K562 (cell line): ENCODE measurements around the gene FOS. TPM values are rescaled to one million over a fixed set of nuclear protein-coding genes. Genes with fewer than 3 reads are reported as not detected.

Experiments
- CTBP1 ChIP-seq: fragments of 450-650 bp; IDR thresholded peaks from 2 replicates; pipeline ENCODE4 v1.6.1; 2016; ENCODE audit warnings: borderline replicate concordance
- MAZ ChIP-seq, 2 experiments: fragments of 450-650 bp in 1 of 2; sonication (generic) in 1 of 2; formaldehyde crosslinking; IDR thresholded peaks in 1 of 2; conservative IDR thresholded peaks in 1 of 2; 2 replicates each; pipeline versions ENCODE4 v1.4.0 to v1.5.0; 2020; ENCODE audit warnings: mild to moderate bottlenecking in 1 of 2, missing genetic modification reagents in 1 of 2
- NELFE ChIP-seq: IDR thresholded peaks from 2 replicates; pipeline ENCODE4 v1.6.1; 2011; ENCODE audit warnings: mild to moderate bottlenecking; ENCODE audit not compliant: insufficient read depth, insufficient read length
- NFIC ChIP-seq: fragments of 450-650 bp; IDR thresholded peaks from 2 replicates; pipeline ENCODE4 v1.6.1; 2017; ENCODE audit warnings: mild to moderate bottlenecking, inconsistent platforms
- PHF8 ChIP-seq: fragments of 200-600 bp; sonication (generic); IDR thresholded peaks from 2 replicates; pipeline ENCODE4 v1.6.1; 2012; ENCODE audit warnings: mixed run types, mild to moderate bottlenecking, inconsistent platforms, low read length, moderate library complexity, borderline replicate concordance
- SETDB1 ChIP-seq: IDR thresholded peaks from one replicate; pipeline ENCODE4 v1.6.1; 2012; ENCODE audit warnings: low read length, control low read depth, inconsistent platforms
- SRF ChIP-seq, 2 experiments: fragments of 250-450, 450-650 bp in 1 of 2; sonication (Bioruptor Pico) in 1 of 2; sonication (generic) in 1 of 2; formaldehyde crosslinking; IDR thresholded peaks; 2 replicates each; pipeline versions ENCODE4 v1.5.0 to v1.5.1; 2020 to 2022; ENCODE audit warnings: mild to moderate bottlenecking in 1 of 2, missing genetic modification reagents in 1 of 2
- STAG1 ChIP-seq: sonication (generic); formaldehyde crosslinking; IDR thresholded peaks from 2 replicates; pipeline ENCODE4 v1.5.0; 2020; ENCODE audit warnings: missing genetic modification reagents, borderline replicate concordance
- ZFP36 ChIP-seq: fragments of 150-350 bp; IDR thresholded peaks from 2 replicates; pipeline ENCODE4 v1.6.1; 2018; ENCODE audit warnings: low read length, low read depth; ENCODE audit not compliant: partially characterized antibody
- ZHX1 ChIP-seq: fragments of 150-350 bp; conservative IDR thresholded peaks from 2 replicates; pipeline ENCODE4 v1.6.1; 2014; ENCODE audit warnings: low read length
- polyA plus RNA-seq, 8 experiments: library from polyadenylated mRNA; depleted of rRNA in 4 of 8; stranded (reverse) in 5 of 8; unstranded in 3 of 8; fragments of >200 nt; fragmentation: Nextera tagmentation in 2 of 8; fragmentation: Illumina TruSeq in 1 of 8; extraction: Ambion mirVana in 2 of 8; extraction: Trizol in 1 of 8; gene quantifications; 2 replicates each; pipeline versions ENCODE4 v1.2.1 to v1.2.3, GENCODE V29; 2011 to 2014; ENCODE audit warnings: inconsistent platforms in 1 of 8, missing spikeins in 1 of 8
- total RNA-seq, 7 experiments: library from RNA; depleted of rRNA in 6 of 7; stranded (reverse); fragments of >200 nt in 6 of 7; fragmentation: Illumina TruSeq in 2 of 7; extraction: Trizol in 2 of 7; gene quantifications; 2 replicates each; pipeline versions ENCODE4 v1.2.1 to v1.2.3, GENCODE V29; 2011 to 2021; ENCODE audit warnings: low replicate concordance in 1 of 7
- TF ChIP-seq, protein P1 (sequence below): sonication (generic); formaldehyde crosslinking; IDR thresholded peaks from 2 replicates; pipeline ENCODE4 v1.8.1; 2023; ENCODE audit warnings: mild to moderate bottlenecking, missing genetic modification reagents
- TF ChIP-seq, protein P2 (sequence below), 2 experiments: fragments of 450-650 bp; conservative IDR thresholded peaks; 2 replicates each; pipeline ENCODE4 v1.6.1; 2017; ENCODE audit warnings: mild to moderate bottlenecking in 2 of 2, moderate library complexity in 2 of 2
- TF ChIP-seq, protein P3 (sequence below): fragments of 450-650 bp; IDR thresholded peaks from 2 replicates; pipeline ENCODE4 v1.6.1; 2016; ENCODE audit warnings: missing biosample characterization, missing genetic modification characterization
- TF ChIP-seq, protein P4 (sequence below): fragments of 450-650 bp; IDR thresholded peaks from 2 replicates; pipeline ENCODE4 v1.6.1; 2016; ENCODE audit warnings: borderline replicate concordance

The FOS gene
- total and polyA plus RNA-seq, 9 of the 15 experiments (the other 6 are each of a cell fraction or from before 2014, with no cell fraction given) = 0.54 to 13.8 (median 8.9) TPM

- peak; percentile 49; the same call in 1 of the 2 replicates for TF ChIP-seq CTBP1
- no peak for TF ChIP-seq STAG1
- TF ChIP-seq SETDB1 = no peak
- peak; percentile 70; the same call in 1 of the 2 replicates for TF ChIP-seq PHF8
- TF ChIP-seq, protein P1, sequence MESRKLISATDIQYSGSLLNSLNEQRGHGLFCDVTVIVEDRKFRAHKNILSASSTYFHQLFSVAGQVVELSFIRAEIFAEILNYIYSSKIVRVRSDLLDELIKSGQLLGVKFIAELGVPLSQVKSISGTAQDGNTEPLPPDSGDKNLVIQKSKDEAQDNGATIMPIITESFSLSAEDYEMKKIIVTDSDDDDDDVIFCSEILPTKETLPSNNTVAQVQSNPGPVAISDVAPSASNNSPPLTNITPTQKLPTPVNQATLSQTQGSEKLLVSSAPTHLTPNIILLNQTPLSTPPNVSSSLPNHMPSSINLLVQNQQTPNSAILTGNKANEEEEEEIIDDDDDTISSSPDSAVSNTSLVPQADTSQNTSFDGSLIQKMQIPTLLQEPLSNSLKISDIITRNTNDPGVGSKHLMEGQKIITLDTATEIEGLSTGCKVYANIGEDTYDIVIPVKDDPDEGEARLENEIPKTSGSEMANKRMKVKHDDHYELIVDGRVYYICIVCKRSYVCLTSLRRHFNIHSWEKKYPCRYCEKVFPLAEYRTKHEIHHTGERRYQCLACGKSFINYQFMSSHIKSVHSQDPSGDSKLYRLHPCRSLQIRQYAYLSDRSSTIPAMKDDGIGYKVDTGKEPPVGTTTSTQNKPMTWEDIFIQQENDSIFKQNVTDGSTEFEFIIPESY = 0 out of 2 replicates have a peak, but pooled peaks have one; percentile 19
- no peak for TF ChIP-seq ZHX1
- peak in 1 of 2 experiments; percentile 43; a peak in 1 of 4 replicates for TF ChIP-seq MAZ (CRISPR knock-in tag; conservative IDR thresholded peaks at IDR 0.05 in 1 of 2, IDR thresholded peaks at IDR 0.05 in 1 of 2)
- peak; percentile 98 to 100 for TF ChIP-seq SRF (CRISPR knock-in tag; IDR thresholded peaks at IDR 0.05)
- TF ChIP-seq NELFE = peak; percentile 85
- TF ChIP-seq ZFP36 = peak; percentile 23
- TF ChIP-seq, protein P2, sequence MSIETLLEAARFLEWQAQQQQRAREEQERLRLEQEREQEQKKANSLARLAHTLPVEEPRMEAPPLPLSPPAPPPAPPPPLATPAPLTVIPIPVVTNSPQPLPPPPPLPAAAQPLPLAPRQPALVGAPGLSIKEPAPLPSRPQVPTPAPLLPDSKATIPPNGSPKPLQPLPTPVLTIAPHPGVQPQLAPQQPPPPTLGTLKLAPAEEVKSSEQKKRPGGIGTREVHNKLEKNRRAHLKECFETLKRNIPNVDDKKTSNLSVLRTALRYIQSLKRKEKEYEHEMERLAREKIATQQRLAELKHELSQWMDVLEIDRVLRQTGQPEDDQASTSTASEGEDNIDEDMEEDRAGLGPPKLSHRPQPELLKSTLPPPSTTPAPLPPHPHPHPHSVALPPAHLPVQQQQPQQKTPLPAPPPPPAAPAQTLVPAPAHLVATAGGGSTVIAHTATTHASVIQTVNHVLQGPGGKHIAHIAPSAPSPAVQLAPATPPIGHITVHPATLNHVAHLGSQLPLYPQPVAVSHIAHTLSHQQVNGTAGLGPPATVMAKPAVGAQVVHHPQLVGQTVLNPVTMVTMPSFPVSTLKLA (conservative IDR thresholded peaks at IDR 0.05) = peak; percentile 65 to 80
- peak; percentile 27; the same call in 1 of the 2 replicates for TF ChIP-seq NFIC
- TF ChIP-seq, protein P3, sequence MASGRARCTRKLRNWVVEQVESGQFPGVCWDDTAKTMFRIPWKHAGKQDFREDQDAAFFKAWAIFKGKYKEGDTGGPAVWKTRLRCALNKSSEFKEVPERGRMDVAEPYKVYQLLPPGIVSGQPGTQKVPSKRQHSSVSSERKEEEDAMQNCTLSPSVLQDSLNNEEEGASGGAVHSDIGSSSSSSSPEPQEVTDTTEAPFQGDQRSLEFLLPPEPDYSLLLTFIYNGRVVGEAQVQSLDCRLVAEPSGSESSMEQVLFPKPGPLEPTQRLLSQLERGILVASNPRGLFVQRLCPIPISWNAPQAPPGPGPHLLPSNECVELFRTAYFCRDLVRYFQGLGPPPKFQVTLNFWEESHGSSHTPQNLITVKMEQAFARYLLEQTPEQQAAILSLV (tag) = no peak
- TF ChIP-seq, protein P4, sequence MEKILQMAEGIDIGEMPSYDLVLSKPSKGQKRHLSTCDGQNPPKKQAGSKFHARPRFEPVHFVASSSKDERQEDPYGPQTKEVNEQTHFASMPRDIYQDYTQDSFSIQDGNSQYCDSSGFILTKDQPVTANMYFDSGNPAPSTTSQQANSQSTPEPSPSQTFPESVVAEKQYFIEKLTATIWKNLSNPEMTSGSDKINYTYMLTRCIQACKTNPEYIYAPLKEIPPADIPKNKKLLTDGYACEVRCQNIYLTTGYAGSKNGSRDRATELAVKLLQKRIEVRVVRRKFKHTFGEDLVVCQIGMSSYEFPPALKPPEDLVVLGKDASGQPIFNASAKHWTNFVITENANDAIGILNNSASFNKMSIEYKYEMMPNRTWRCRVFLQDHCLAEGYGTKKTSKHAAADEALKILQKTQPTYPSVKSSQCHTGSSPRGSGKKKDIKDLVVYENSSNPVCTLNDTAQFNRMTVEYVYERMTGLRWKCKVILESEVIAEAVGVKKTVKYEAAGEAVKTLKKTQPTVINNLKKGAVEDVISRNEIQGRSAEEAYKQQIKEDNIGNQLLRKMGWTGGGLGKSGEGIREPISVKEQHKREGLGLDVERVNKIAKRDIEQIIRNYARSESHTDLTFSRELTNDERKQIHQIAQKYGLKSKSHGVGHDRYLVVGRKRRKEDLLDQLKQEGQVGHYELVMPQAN = peak; percentile 32; the same call in 1 of the 2 replicates
Measured at GRCh38 chr14:75278422-75279152, at the start of gene FOS (continued).
